Mammary epithelial cell (primary cell): ENCODE measurements around the gene XNDC1N.

Experiments
- CTCF ChIP-seq, 2 donors: IDR thresholded peaks in 1 of 2; conservative IDR thresholded peaks in 1 of 2; 2 replicates each; pipeline ENCODE4 v1.5.1; 2011 to 2012; ENCODE audit warnings: inconsistent platforms in 2 of 2, low read length in 2 of 2, mild to moderate bottlenecking in 2 of 2, control low read depth in 1 of 2, low read depth in 1 of 2; ENCODE audit not compliant: insufficient read depth in 1 of 2; ENCODE audit errors: extremely low read depth in 1 of 2
- EZH2 ChIP-seq: IDR thresholded peaks from 2 replicates; pipeline ENCODE4 v1.6.1; 2012; ENCODE audit warnings: low read length, inconsistent platforms, borderline replicate concordance

DNA sequence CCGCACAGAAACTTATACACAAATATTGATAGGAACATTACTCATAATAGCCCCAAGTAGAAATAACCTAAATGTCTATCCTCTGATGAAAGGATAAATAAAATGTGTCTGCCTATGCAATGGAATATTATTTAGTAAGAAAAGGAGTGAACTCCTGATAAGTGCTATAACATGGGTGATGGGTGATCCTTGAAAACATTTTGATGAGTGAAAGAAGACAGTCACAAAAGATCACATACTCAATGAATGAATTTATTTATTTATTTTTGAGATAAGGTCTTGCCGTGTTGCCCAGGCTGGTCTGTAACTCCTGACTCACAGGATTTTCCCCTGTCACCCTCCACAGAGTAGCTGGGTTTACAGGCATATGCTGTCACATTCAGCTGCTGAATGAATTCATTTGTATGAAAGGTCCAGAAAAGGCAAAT lies 17.8 kb upstream of the XNDC1N start:
- TF ChIP-seq CTCF (conservative IDR thresholded peaks at IDR 0.05 in 1 of 2, IDR thresholded peaks at IDR 0.05 in 1 of 2; ENCODE audit: extremely low read depth in 1 of 2, insufficient read depth in 1 of 2, low read depth in 1 of 2, low read length in 2 of 2), result no peak
- TF ChIP-seq EZH2, result no peak
